ENCODE measurements around the gene ZXDC.

GRCh38 chr3:126393563-126393962 is 82.1 kb downstream of the ZXDC start:
- TF ChIP-seq POLR2AphosphoS5 (IDR thresholded peaks at IDR 0.05; ENCODE audit: low read depth) (no peak), CTCF (IDR thresholded peaks at IDR 0.05; ENCODE audit: insufficient read depth, low read length) (no peak), REST (IDR thresholded peaks at IDR 0.05; ENCODE audit: insufficient replicate concordance, low read depth) (no peak)
